GM08714 (cell line): Measurements from ENCODE around the gene DDX47.
"Not testable (repeated sequence)": the region's sequence is repeated elsewhere in the genome, so short reads cannot be mapped to it uniquely, and the experiment has no call there.

Source experiments
- H3K4me3 ChIP-seq: fragments of 200-500 bp; sonication (Bioruptor generic); 2 replicates; pipeline ENCODE4 v1.5.1; 2014; ENCODE audit warnings: mild to moderate bottlenecking, low read length, inconsistent platforms
- ZNF274 ChIP-seq: IDR thresholded peaks from 2 replicates; pipeline ENCODE4 v1.6.1; 2012; ENCODE audit warnings: mild to moderate bottlenecking, low read depth, low read length

Gene DDX47

DNA sequence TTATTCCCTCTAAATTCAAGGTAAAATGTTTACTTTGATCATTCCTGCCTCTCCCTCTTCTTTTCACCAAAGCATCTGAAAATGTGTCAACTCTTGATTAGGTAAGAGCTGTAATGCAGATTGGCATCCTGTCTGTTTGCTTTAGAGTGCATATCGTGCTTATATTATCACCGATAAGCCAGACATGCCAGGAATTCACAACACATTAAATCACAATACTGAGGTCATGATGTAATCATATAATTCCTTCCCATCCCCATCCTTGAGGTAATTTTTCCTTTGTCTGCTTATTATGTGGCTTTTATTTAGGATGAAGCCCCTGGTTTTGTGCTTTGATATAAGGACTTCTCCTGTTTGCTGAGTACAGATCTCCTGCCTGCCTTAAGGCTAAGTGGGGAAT is 10.2 kb downstream of the DDX47 start:
- no peak overlapping the region for H3K4me3 ChIP-seq
- no peak for TF ChIP-seq ZNF274

DNA sequence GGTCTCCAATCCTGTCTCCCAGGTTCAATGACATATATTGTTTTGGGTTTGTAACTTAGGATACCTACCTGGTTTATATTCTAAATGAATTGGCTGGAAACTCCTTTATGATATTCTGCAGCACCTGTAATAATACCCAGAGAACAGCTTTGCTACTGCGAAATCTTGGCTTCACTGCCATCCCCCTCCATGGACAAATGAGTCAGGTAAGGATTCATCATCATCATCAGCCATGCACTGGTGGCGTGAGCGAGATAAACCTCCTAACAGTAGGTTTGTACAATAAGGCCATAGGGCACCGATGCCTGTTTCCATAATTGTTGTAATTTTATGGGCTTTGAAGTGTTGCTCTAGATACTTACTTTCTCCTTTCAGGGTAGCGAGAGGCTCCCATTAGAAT is 10.7 kb downstream of the DDX47 start:
- H3K4me3 ChIP-seq, result no peak overlapping the region
- no peak for TF ChIP-seq ZNF274

DNA sequence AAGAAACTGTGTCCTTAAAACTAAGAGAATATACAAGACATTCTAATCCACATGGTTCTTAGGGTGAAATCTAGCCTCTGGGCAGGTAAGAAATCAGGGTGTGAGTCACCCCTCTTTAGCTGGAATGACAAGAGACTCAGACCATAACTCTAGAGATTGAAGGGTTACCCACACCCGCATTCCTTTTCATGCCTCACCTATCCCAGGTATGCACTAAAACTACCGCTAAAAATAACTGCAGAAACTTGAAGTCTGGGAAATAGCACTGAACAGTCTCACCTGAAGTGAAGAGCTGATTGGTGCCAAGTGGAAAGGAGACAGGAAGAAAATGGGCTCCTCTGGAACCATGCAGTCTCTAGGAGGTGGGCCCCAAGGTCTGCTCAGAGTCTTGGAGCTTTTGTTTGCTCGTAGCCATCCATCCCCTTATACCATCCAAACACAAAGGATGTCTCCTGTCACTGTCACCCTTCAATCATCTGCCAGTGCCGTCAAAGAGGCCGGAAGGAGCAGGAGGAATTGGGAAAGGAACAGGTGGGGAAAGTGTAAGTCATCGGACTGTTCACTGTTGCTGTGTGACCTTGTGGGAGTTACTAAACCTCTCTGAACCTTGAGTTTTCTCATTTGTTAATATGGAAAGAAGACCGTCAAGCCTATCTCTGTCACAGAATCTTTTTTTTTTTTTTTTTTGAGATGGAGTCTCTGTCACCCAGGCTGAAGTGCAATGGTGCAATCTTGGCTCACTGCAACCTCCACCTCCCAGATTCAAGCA is 22.4 kb downstream of the DDX47 start:
- no peak for TF ChIP-seq ZNF274
- no peak overlapping the region for H3K4me3 ChIP-seq

DNA sequence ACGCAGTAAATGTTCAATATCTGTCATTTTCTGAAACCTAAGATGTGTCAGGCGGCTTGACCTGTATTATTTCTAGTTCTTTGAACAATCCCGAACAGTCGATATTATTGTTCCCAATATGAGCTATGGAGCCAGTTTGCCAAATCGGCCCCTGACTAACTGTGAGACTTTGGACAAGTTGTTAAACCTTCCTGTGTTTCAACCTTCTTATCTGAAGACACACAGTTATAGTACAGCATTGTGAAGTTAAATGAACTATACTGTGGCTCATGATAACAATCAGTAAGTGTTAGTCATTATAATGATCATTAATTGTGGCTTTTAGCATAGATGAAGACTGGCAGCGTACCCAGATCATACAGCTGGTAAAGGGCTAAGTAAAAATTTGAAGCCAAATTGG is 23.4 kb downstream of the DDX47 start:
- H3K4me3 ChIP-seq, result no peak overlapping the region
- TF ChIP-seq ZNF274, result no peak

DNA sequence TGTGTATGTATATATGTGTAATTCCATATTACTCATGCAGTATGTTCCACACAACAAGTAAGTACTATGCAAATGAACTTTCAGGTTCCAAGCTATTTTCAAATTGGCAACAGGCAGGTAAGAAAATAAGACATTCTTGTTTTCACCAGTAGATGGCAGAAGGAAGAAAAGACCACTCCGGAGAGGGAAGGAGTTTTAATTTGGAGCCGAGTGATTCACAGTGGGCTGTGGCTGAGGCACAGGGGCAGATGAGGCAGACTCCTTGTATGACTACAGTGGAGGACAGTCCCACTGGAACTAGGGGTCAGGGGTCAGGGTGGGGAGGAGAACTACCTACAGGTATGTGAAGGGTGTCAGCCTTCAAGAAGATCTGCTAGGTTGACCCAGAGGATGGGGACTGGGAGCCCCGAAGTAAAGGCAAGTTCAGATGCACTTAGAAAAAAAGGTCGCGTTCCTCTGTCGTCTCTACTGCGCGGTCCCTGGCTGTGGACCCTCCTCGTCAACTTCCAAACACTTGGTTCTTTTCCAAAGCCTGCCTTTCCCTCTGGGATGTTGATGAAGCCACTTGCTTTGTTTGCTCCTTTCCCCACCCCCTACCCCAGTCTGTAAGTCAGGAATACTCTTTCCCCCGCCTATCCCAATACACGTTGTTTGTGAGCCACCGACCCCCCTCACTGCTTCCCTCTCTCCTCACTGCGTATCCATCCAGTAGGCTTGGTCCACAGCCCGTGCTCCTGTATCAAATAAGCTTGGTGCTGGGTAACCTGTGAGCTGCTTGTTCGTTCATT is 24.1 kb downstream of the DDX47 start:
- no peak overlapping the region for H3K4me3 ChIP-seq
- TF ChIP-seq ZNF274, result no peak

DNA sequence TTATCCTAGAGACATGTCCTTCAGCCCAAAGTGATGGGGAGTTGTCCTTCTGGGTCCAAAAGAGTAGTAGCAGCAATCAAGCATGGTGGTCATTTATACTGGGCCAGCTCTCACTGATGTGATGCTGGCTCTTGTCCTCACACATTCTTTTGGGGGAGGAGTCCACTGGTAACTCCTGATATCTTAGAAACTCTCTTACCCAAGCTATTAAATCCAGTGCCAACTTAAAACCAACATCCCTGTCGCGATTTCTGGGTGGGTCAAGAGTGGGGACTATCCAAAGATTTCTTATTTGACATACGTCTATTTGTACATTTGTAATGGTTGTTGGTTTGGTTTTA is 24.6 kb downstream of the DDX47 start:
- no peak for TF ChIP-seq ZNF274
- no peak overlapping the region for H3K4me3 ChIP-seq

DNA sequence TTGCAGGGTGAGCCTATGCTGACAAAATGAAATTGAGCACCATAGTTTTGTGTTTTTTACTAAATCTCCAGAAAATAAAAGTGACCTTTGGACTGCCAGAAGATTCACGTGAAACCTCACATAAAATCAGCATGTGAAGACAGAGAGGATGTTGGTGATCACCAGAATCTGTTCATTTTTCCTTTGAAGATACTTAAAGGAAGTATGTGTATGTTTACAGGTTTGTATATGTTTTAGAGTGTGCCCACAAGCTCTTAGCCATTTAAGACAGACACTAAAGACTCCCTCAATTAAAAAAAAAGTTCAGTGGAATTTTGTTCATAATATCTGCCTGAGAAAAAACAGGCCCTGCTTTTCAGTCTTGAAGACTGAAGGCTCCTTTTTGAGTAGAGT is 25.9 kb downstream of the DDX47 start:
- H3K4me3 ChIP-seq, result no peak overlapping the region
- TF ChIP-seq ZNF274, result no peak

DNA sequence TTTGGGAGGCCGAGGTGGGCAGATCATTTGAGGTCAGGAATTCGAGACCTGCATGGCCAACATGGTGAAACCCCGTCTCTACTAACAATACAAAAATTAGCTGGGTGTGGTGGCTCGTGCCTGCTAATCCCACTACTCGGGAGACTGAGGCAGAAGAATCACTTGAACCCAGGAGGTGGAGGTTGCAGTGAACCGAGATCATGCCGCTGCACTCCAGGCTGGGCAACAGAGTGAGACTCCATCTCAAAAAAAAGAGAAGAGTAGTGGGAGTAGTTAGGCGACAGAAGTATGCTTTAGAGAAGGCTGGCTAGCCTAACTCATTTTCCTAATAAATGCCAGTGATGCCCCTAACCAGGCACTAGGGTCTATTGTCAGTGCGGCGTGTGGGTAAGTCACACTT is 26.3 kb downstream of the DDX47 start:
- H3K4me3 ChIP-seq, result not testable (repeated sequence)

DNA sequence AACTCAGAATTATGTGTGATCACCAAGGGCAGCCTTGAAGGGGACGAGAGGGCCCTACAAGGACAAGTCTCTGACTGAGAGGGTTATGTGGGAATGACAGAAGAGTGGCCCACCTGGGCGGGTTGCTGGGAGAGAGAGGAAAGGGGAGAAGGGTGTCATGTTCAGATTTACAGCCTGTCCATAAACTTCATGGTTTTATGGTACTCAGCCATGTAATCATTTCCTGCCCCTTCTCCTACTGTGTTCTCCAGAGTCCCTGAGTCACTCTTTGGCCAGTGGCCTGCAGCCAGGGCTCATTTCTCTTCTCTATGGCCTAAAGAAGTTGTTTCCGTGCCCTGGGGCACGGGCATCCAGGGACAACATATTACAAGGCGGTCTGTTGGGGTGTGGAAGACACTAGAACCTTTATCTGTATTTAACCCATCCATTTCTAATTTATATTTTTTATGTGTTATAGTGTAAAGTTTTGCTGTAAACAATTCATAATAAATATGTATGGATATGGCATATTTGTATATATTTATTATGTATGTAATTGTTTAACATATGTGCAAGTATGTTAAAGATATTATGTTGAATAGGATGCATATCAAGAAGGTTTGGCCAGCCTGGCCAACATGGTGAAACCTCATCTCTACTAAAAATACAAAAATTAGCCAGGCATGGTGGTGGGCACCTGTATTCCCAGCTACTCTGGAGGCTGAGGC is 26.9 kb downstream of the DDX47 start:
- TF ChIP-seq ZNF274, result no peak
- no peak overlapping the region for H3K4me3 ChIP-seq

DNA sequence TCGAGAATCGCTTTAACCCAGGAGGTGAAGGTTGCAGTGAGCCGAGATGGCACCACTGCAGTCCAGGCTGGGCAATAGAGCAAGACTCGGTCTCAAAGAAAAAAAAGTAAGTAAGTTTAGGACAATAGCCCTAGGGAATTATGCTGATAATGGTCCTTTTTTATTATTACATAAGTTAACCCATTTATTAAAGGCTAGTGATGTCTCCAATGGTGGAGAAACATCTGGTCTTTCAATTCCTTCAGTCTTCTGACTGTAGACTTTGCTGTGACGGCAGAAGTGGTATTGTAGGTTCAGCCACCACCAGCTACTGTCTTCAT is 27.4 kb downstream of the DDX47 start:
- no peak for TF ChIP-seq ZNF274
- H3K4me3 ChIP-seq, result no peak overlapping the region

DNA sequence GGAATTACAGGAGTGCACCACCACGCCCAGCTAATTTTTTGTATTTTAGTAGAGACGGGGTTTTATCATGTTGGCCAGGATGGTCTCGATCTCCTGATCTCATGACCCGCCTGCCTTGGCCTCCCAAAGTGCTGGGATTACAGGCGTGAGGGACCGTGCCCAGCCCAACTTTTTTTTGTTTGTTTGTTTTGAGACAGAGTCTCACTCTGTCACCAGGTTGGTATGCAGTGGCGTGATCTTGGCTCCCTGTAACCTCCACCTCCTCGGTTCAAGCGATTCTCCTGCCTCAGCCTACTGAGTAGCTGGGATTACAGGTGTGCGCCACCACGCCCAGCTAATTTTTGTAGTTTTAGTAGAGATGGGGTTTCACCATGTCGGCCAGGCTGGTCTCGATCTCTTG is 28.3 kb downstream of the DDX47 start:
- not testable (repeated sequence) for H3K4me3 ChIP-seq

DNA sequence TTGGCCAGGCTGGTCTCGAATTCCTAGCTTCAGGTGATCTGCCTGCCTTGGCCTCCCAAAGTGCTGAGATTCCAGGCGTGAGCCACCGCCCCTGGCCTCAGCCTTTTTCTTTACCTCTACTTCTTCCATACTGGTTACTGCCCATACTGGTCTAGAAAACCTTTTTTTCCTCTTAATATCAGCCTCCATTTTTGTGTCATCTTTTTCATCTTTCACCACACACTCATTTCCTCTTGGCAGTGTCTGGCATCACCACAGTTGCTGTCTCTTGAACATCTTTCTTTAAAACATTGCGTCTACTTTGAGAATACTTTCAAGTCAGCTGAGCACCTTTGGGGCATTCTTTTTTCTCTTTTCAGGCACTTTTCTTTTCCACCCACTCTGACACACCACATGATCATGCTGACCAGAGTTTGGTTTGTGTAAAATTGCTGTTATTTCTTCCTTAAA is 32.7 kb downstream of the DDX47 start:
- no peak overlapping the region for H3K4me3 ChIP-seq
- no peak for TF ChIP-seq ZNF274

DNA sequence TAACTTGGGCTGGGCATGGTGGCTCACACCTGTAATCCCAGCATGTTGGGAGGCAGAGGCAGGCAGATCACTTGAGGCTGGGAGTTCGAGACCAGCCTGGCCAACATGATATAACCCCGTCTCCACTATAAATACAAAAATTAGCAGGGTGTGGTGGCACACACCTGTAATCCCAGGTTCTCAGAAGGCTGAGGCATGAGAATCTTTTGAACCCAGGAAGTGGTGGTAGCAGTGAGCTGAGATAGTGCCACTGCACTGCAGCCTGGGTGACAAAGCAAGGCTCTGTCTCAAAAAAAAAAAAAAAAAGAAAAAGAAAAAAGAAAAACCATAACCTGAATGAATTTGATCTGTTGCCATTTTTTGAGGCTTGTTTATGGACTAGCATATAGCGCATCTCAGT is 33.6 kb downstream of the DDX47 start:
- H3K4me3 ChIP-seq, result not testable (repeated sequence)

DNA sequence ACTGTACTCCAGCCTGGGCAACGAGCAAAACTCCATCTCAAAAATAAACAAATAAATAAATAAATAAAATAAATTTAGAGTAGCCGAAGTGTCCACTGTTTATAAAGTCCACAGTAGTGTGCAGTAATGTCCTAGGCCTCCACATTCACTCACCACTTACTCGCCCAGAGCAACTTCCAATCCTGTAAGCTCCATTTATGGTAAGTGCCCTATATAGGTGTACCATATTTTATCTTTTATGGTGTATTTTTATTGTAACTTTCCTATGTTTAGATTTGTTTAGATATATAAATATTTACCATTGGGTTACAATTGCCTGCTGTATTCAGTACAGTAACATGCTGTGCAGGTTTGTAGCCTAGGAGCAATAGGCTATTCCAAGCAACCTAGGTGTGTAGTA is 40.3 kb downstream of the DDX47 start:
- H3K4me3 ChIP-seq, result no peak overlapping the region
- no peak for TF ChIP-seq ZNF274

DNA sequence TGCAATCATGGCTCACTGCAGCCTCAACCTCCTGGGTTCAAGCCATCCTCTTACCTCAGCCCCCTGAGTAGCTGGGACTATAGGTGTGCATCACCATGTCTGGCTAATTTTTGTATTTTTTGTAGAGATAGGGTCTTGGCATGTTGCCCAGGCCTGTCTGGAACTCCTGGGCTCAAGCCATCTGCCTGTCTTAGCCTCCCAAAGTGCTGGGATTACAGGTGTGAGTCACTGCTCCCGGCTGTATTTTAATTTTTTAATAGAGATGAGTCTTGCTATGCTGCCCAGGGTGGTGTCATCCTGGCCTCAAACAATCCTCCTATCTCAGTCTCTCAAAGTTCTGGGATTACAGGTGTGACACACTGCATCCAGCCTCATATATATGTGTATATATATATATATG is 46.5 kb downstream of the DDX47 start:
- TF ChIP-seq ZNF274, result no peak
- no peak overlapping the region for H3K4me3 ChIP-seq
